ENCODE results near the gene NOS2.
"Not testable (repeated sequence)": the region's sequence is repeated elsewhere in the genome, so short reads cannot be mapped to it uniquely, and the experiment has no call there.

Gene NOS2

GRCh38 chr17:27751622-27752490 is 48.5 kb downstream of the NOS2 start:
- no peaks in the 10 kb centered on the region for H3K27me3 ChIP-seq (ENCODE audit: insufficient read depth, low read depth)
- no peak overlapping the region for H3K9ac ChIP-seq
- H3K4me3 ChIP-seq (IDR thresholded peaks at IDR 0.05; ENCODE audit: insufficient read depth, low read depth, low read length), result no peak overlapping the region
- H3K4me1 ChIP-seq (ENCODE audit: low read depth, poor library complexity, severe bottlenecking), result no peaks in the 10 kb centered on the region
- H3K36me3 ChIP-seq (ENCODE audit: insufficient read depth), result no peaks in the 10 kb centered on the region
- H3K27ac ChIP-seq, result no peak overlapping the region
- no peak overlapping the region for H3K4me2 ChIP-seq
- H2AFZ ChIP-seq (ENCODE audit: low read depth), result no peak overlapping the region
- H4K20me1 ChIP-seq (ENCODE audit: insufficient read depth), result no peaks in the 10 kb centered on the region
- no peak for TF ChIP-seq CTCF (conservative IDR thresholded peaks at IDR 0.05; ENCODE audit: low read depth, low read length)
- H3K79me2 ChIP-seq (ENCODE audit: insufficient read depth, low read depth), result no peaks in the 10 kb centered on the region

GRCh38 chr17:27751166-27751565 is 49.2 kb downstream of the NOS2 start:
- Histone ChIP-seq H3K27me3 (ENCODE audit: insufficient read depth, low read depth) (no peaks in the 10 kb centered on the region), H3K79me2 (ENCODE audit: insufficient read depth, low read depth) (no peaks in the 10 kb centered on the region), H2AFZ (ENCODE audit: low read depth) (no peak overlapping the region), H3K9ac (no peak overlapping the region), H3K27ac (no peak overlapping the region), H3K4me3 (IDR thresholded peaks at IDR 0.05; ENCODE audit: insufficient read depth, low read depth, low read length) (no peak overlapping the region), H3K4me2 (no peak overlapping the region), H4K20me1 (ENCODE audit: insufficient read depth) (no peaks in the 10 kb centered on the region), H3K36me3 (ENCODE audit: insufficient read depth) (no peaks in the 10 kb centered on the region), H3K4me1 (ENCODE audit: low read depth, poor library complexity, severe bottlenecking) (no peaks in the 10 kb centered on the region)
- TF ChIP-seq CTCF (conservative IDR thresholded peaks at IDR 0.05; ENCODE audit: low read depth, low read length), result no peak

GRCh38 chr17:27749562-27750150 is 50.7 kb downstream of the NOS2 start:
- H3K27me3 ChIP-seq (ENCODE audit: insufficient read depth, low read depth); H3K4me1 ChIP-seq (ENCODE audit: low read depth, poor library complexity, severe bottlenecking); H3K79me2 ChIP-seq (ENCODE audit: insufficient read depth, low read depth); H4K20me1 ChIP-seq (ENCODE audit: insufficient read depth); H3K4me3 ChIP-seq (IDR thresholded peaks at IDR 0.05; ENCODE audit: insufficient read depth, low read depth, low read length); H3K9ac ChIP-seq; H3K27ac ChIP-seq; H3K36me3 ChIP-seq (ENCODE audit: insufficient read depth); H3K4me2 ChIP-seq; H2AFZ ChIP-seq (ENCODE audit: low read depth): not testable (repeated sequence)

- Histone ChIP-seq H3K79me2 (ENCODE audit: insufficient read depth, low read depth) (no peaks in the 10 kb centered on the region), H3K36me3 (ENCODE audit: insufficient read depth) (no peaks in the 10 kb centered on the region), H3K27ac (no peak overlapping the region), H3K9ac (no peak overlapping the region), H4K20me1 (ENCODE audit: insufficient read depth) (no peaks in the 10 kb centered on the region), H3K4me2 (no peak overlapping the region), H3K27me3 (ENCODE audit: insufficient read depth, low read depth) (no peaks in the 10 kb centered on the region), H3K4me1 (ENCODE audit: low read depth, poor library complexity, severe bottlenecking) (no peaks in the 10 kb centered on the region), H2AFZ (ENCODE audit: low read depth) (no peak overlapping the region), H3K4me3 (IDR thresholded peaks at IDR 0.05; ENCODE audit: insufficient read depth, low read depth, low read length) (no peak overlapping the region)
- TF ChIP-seq CTCF (conservative IDR thresholded peaks at IDR 0.05; ENCODE audit: low read depth, low read length), result no peak
Measured at GRCh38 chr17:27748360-27748825, 51.9 kb downstream of the NOS2 start.
